IPS-18c (cell line): ENCODE data around the gene HEXB.

Experiments
- H3K4me3 ChIP-seq: 2 replicates; pipeline ENCODE4 v1.7.0; 2013; ENCODE audit warnings: low read depth, mild to moderate bottlenecking, low read length, moderate library complexity; ENCODE audit not compliant: insufficient read depth
- H3K9me3 ChIP-seq: one replicate; pipeline ENCODE4 v1.6.1; 2013; ENCODE audit warnings: mild to moderate bottlenecking, low read length, moderate library complexity; ENCODE audit not compliant: control insufficient read depth, insufficient read depth

The HEXB gene

GRCh38 chr5:74767579-74767913 lies 82.5 kb downstream of the HEXB start:
- Histone ChIP-seq H3K9me3 (no peaks in the 10 kb centered on the region), H3K4me3 (peak overlapping the region; percentile 83)
